ENCODE results near the gene RELL2. TPM values are rescaled to one million over a fixed set of nuclear protein-coding genes. Genes with fewer than 3 reads are reported as not detected.

RELL2 gene
- total RNA-seq, 1 donor from 2014 or later: 12.9 TPM

GRCh38 chr5:141677415-141677814 lies 40.6 kb downstream of the RELL2 start:
- FAIRE-seq: no peak
- Mint-ChIP-seq H3K27ac (ENCODE audit: unreplicated experiment) (no peak overlapping the region), H3K36me3 (ENCODE audit: low read depth, unreplicated experiment) (peaks cover 6% of the 10 kb centered on the region), H3K4me3 (ENCODE audit: unreplicated experiment) (no peak overlapping the region), H3K4me1 (ENCODE audit: low read depth, unreplicated experiment) (peaks cover 16% of the 10 kb centered on the region), H3K9me3 (ENCODE audit: unreplicated experiment) (no peaks in the 10 kb centered on the region), H3K27me3 (ENCODE audit: low read depth, unreplicated experiment) (no peaks in the 10 kb centered on the region)
- peaks cover 15% of the 10 kb centered on the region for H3K79me2 ChIP-seq (ENCODE audit: insufficient read depth, low read length)
- no peak overlapping the region for H3K9ac ChIP-seq (ENCODE audit: low read length)
- no peak overlapping the region for H3K27ac ChIP-seq (ENCODE audit: low read depth, low read length)
- TF ChIP-seq CTCF (IDR thresholded peaks at IDR 0.05; ENCODE audit: insufficient read depth, low read depth, low read length) (peak; percentile 19), EZH2 (IDR thresholded peaks at IDR 0.05; ENCODE audit: insufficient read depth, low read length) (no peak)
- no peak for DNase-seq (ENCODE audit: low read depth)
- no peaks in the 10 kb centered on the region for H4K20me1 ChIP-seq (ENCODE audit: insufficient read depth, low read length)
- H3K4me3 ChIP-seq (ENCODE audit: insufficient read depth, low read depth, low read length): no peak overlapping the region
- H3K27me3 ChIP-seq (ENCODE audit: insufficient read depth, low read length): no peaks in the 10 kb centered on the region
- H3K4me2 ChIP-seq (ENCODE audit: low read length): no peak overlapping the region
- H3K4me1 ChIP-seq (ENCODE audit: insufficient read depth, low read length): peaks cover 19% of the 10 kb centered on the region
- H3K9me3 ChIP-seq (ENCODE audit: insufficient read depth, low read depth, low read length): no peaks in the 10 kb centered on the region
- H2AFZ ChIP-seq (ENCODE audit: low read depth, low read length): no peak overlapping the region
- H3K36me3 ChIP-seq (ENCODE audit: insufficient read depth, low read length): no peaks in the 10 kb centered on the region

GRCh38 chr5:141680178-141680577 lies 43.4 kb downstream of the RELL2 start:
- Mint-ChIP-seq H3K4me3 (ENCODE audit: unreplicated experiment) (peak overlapping the region; percentile 86), H3K27ac (ENCODE audit: unreplicated experiment) (peak overlapping the region; percentile 100), H3K4me1 (ENCODE audit: low read depth, unreplicated experiment) (peaks cover 24% of the 10 kb centered on the region), H3K9me3 (ENCODE audit: unreplicated experiment) (no peaks in the 10 kb centered on the region), H3K27me3 (ENCODE audit: low read depth, unreplicated experiment) (no peaks in the 10 kb centered on the region), H3K36me3 (ENCODE audit: low read depth, unreplicated experiment) (peaks cover 4% of the 10 kb centered on the region)
- peaks cover 24% of the 10 kb centered on the region for H3K4me1 ChIP-seq (ENCODE audit: insufficient read depth, low read length)
- H3K36me3 ChIP-seq (ENCODE audit: insufficient read depth, low read length): no peaks in the 10 kb centered on the region
- no peak overlapping the region for H3K4me3 ChIP-seq (ENCODE audit: insufficient read depth, low read depth, low read length)
- DNase-seq (ENCODE audit: low read depth) (no peak), FAIRE-seq (no peak)
- no peaks in the 10 kb centered on the region for H3K27me3 ChIP-seq (ENCODE audit: insufficient read depth, low read length)
- no peak overlapping the region for H2AFZ ChIP-seq (ENCODE audit: low read depth, low read length)
- H3K9ac ChIP-seq (ENCODE audit: low read length): peak overlapping the region; percentile 84
- TF ChIP-seq EZH2 (IDR thresholded peaks at IDR 0.05; ENCODE audit: insufficient read depth, low read length) (no peak), CTCF (IDR thresholded peaks at IDR 0.05; ENCODE audit: insufficient read depth, low read depth, low read length) (no peak)
- peak overlapping the region; percentile 88 for H3K4me2 ChIP-seq (ENCODE audit: low read length)
- no peaks in the 10 kb centered on the region for H4K20me1 ChIP-seq (ENCODE audit: insufficient read depth, low read length)
- H3K27ac ChIP-seq (ENCODE audit: low read depth, low read length): no peak overlapping the region
- peaks cover 15% of the 10 kb centered on the region for H3K79me2 ChIP-seq (ENCODE audit: insufficient read depth, low read length)
- no peaks in the 10 kb centered on the region for H3K9me3 ChIP-seq (ENCODE audit: insufficient read depth, low read depth, low read length)

GRCh38 chr5:141680751-141681201 lies 44.0 kb downstream of the RELL2 start:
- H3K36me3 ChIP-seq (ENCODE audit: insufficient read depth, low read length): no peaks in the 10 kb centered on the region
- H3K9me3 ChIP-seq (ENCODE audit: insufficient read depth, low read depth, low read length): no peaks in the 10 kb centered on the region
- Mint-ChIP-seq H3K27ac (ENCODE audit: unreplicated experiment) (peak overlapping the region; percentile 100), H3K9me3 (ENCODE audit: unreplicated experiment) (no peaks in the 10 kb centered on the region), H3K36me3 (ENCODE audit: low read depth, unreplicated experiment) (peaks cover 4% of the 10 kb centered on the region), H3K27me3 (ENCODE audit: low read depth, unreplicated experiment) (no peaks in the 10 kb centered on the region), H3K4me1 (ENCODE audit: low read depth, unreplicated experiment) (peaks cover 24% of the 10 kb centered on the region), H3K4me3 (ENCODE audit: unreplicated experiment) (peak overlapping the region; percentile 86)
- peaks cover 15% of the 10 kb centered on the region for H3K79me2 ChIP-seq (ENCODE audit: insufficient read depth, low read length)
- DNase-seq (ENCODE audit: low read depth): peak; percentile 21
- H4K20me1 ChIP-seq (ENCODE audit: insufficient read depth, low read length): no peaks in the 10 kb centered on the region
- peak overlapping the region; percentile 86 for H3K27ac ChIP-seq (ENCODE audit: low read depth, low read length)
- peak overlapping the region; percentile 70 for H2AFZ ChIP-seq (ENCODE audit: low read depth, low read length)
- TF ChIP-seq EZH2 (IDR thresholded peaks at IDR 0.05; ENCODE audit: insufficient read depth, low read length) (no peak), CTCF (IDR thresholded peaks at IDR 0.05; ENCODE audit: insufficient read depth, low read depth, low read length) (no peak)
- peak overlapping the region; percentile 88 for H3K4me2 ChIP-seq (ENCODE audit: low read length)
- peaks cover 24% of the 10 kb centered on the region for H3K4me1 ChIP-seq (ENCODE audit: insufficient read depth, low read length)
- no peaks in the 10 kb centered on the region for H3K27me3 ChIP-seq (ENCODE audit: insufficient read depth, low read length)
- H3K4me3 ChIP-seq (ENCODE audit: insufficient read depth, low read depth, low read length): peak overlapping the region; percentile 46
- H3K9ac ChIP-seq (ENCODE audit: low read length): peak overlapping the region; percentile 84
- FAIRE-seq: no peak
